Measurements from ENCODE around the gene SLC22A25.
"Not testable (repeated sequence)": the region's sequence is repeated elsewhere in the genome, so short reads cannot be mapped to it uniquely, and the experiment has no call there.

The SLC22A25 gene

DNA sequence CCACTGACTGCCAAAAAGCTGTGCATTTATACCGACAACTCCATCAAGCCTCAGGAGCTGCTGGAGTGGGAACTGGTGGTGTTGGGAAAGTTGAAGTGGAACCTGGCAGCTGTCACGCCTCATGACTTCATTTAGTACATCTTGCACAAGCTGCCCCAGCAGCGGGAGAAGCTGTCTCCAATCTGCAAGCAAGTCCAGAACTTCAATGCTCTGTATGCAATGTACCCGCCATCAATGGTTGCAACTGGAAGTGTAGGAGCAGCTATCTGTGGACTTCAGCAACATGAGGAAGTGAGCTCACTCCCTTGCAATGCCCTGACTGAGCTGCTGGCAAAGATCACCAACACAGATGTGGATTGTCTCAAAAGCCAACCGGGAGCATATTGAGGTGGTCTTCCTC is at the start of gene SLC22A25:
TSS of gene SLC22A25 (minus strand) at position 67 of the 400 bp plus-strand sequence. CDS start 13,947 bp downstream, outside the sequence.
- no peak for DNase-seq (ENCODE audit: low read depth in 2 of 2)

DNA sequence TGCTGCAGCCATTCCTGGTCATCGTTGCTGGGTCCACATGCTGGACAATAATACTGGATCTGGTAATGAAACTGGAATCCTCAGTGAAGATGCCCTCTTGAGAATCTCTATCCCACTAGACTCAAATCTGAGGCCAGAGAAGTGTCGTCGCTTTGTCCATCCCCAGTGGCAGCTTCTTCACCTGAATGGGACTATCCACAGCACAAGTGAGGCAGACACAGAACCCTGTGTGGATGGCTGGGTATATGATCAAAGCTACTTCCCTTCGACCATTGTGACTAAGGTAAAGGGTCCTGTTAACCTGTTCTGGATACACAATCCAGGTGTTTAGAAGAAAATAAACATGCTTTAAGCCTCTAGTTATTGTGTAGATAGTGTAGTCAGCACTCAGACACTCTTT is 46.9 kb upstream of the SLC22A25 start:
- no peak for DNase-seq (ENCODE audit: low read depth in 2 of 2)

DNA sequence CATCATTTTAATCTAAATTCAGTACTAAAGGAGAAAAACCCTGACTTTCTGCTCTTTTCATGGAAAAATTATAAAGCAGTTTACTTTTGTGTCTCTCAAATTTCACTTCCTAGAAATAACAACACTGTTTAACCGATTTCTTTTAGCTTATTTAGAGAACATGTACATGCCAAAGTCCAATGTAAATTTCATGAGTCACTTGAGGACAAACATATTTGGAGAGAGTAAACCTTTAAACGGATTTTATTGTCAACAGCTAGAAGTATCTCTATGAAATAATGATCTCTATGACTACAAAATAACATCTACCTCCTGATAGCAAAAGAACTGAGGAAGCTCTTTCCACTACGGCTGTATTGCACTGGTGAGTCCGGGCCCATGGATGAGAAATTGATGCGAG is 46.3 kb upstream of the SLC22A25 start:
- DNase-seq (ENCODE audit: low read depth in 2 of 2) = no peak

DNA sequence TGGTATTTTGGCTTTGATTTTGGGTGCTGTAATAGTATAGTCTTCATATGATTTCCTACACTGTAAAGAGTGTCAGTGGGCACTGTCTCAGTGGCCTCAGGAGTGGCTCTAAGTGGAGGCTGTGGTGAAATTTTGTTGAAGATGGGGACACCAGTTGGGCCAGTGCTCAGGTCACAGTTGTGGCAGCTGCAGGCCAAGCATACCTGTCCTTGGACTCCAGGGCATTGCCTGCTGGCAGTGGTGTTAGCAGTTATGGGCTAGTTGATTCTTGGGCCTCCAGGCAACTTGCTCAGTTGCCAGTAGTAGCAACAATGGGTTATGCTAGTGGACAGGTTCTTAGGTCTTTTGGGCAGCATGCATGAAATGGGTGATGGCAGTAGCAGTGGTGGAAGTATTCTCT is 39.2 kb upstream of the SLC22A25 start:
- no peak for DNase-seq (ENCODE audit: low read depth in 2 of 2)

DNA sequence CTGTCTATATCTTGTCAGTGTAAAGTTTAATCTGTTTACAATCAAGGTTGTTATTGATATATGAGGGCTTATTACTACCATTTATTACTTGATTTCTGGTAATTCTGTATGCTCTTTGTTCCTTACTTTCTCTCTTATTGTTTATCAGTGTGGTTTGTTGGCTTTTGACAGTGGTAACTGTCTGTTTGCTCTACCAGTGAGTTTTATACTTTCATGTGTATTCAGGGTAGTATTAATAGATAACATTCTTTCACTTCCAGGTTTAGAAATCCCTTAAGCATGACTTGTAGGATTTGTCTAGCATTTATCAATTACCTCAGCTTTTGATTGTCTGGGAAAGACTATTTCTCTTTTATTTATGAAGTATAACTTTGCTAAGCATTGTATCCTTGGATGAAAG is 37.5 kb upstream of the SLC22A25 start:
- no peak for DNase-seq (ENCODE audit: low read depth in 2 of 2)

DNA sequence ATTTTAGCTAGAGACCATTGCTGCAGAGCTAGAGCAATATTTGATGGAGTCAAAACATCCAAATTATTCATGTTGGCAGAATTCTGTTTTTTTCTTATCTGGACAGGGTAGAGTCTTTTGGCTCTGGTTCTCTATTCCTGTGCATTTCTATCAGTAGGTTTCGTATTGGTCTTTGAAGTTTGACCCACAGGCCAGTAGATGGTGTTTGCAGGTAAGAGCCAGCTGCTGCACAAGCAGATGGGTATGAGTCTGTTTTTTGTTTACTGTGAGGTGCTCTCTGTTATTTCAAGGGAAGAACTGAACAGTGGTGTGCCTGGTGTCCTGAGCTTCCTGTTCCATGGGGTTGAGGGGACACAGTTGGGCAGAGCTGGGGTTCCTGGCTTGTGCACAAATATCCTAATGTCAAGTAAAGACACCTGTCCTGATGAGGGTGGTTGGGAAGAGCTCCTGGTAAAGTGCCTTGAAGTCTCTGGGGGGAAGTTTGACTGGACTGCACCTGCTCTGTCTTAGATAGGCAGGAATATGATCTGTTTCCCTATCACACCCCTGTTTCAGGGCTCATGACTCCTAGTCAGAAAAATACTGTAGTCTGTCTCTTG is 34.0 kb upstream of the SLC22A25 start:
- DNase-seq (ENCODE audit: low read depth in 2 of 2) = no peak

DNA sequence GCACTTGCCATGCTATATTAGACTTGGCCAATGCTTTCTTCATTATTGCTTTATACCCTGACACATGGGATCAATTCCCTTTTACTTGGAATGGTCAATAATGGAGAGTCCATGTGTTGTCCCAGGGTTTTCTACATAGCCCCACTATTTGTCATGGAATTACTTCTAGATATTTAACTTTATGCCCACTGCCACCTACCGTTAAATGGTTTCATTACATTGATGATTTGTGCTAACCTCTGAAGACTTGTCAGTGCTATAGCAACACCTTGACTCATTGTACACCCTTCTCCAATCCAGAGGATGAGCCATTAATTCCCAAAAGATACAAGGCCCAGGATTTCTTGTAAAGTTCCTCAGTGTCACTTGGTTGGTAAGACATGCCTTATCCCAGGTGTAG is 31.4 kb upstream of the SLC22A25 start:
- DNase-seq (ENCODE audit: low read depth in 2 of 2) = no peak

DNA sequence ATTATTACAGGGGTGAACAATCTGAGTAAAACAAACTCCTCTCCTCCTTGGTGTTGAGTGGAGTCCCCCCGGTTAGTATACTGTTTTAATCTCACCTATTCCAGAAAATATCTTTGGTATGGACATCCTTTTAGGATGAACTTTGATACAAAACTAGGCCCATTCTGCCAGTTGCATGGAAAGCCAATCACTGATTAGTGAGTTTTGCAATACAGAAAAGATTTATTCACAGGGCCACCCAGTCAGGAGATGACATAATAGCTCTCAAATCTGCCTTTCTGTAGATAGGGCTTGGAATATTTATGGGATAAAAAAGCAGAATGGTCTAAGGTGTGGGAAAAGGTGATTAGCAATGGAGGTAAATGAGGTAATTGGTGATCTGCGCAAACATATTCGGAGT is 30.3 kb upstream of the SLC22A25 start:
- no peak for DNase-seq (ENCODE audit: low read depth in 2 of 2)

DNA sequence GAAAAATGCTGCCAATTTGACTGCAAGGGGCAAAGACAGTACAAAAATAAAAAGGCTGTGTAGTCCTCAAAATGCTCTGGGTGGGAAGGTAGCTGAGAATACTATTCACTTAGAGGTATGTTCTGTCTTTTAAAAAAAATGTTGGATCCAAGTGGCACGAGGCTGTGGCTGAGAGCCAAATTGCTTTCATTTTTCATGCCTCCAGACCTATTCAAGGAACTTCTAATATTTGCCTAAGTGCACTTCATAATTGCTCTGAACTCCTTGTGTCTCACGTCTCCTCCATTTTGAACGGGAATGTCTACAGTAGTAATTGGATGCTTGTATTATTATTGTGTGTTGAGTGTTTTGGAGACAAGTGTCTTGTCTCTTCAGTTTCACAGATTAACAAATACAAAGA is 19.1 kb upstream of the SLC22A25 start:
- no peak for DNase-seq (ENCODE audit: low read depth in 2 of 2)

DNA sequence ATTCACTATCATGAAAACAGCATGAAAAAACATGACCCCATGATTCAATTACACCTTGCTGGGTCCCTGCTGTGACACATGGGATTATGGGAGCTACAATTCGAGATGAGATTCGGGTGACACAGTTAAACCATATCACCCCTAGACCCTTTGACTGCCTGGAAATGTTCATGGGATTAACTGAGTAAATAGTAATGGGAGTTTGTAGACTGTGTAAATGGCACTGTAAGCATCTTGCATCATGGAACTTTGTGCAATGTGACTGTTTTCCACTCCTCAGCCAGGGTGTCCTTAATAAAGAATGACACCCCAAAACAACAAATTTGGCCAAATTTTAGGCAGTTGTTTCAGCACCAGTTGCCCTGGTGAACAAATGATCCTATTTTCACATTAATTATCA is 7.9 kb upstream of the SLC22A25 start:
- DNase-seq (ENCODE audit: low read depth in 2 of 2) = no peak

DNA sequence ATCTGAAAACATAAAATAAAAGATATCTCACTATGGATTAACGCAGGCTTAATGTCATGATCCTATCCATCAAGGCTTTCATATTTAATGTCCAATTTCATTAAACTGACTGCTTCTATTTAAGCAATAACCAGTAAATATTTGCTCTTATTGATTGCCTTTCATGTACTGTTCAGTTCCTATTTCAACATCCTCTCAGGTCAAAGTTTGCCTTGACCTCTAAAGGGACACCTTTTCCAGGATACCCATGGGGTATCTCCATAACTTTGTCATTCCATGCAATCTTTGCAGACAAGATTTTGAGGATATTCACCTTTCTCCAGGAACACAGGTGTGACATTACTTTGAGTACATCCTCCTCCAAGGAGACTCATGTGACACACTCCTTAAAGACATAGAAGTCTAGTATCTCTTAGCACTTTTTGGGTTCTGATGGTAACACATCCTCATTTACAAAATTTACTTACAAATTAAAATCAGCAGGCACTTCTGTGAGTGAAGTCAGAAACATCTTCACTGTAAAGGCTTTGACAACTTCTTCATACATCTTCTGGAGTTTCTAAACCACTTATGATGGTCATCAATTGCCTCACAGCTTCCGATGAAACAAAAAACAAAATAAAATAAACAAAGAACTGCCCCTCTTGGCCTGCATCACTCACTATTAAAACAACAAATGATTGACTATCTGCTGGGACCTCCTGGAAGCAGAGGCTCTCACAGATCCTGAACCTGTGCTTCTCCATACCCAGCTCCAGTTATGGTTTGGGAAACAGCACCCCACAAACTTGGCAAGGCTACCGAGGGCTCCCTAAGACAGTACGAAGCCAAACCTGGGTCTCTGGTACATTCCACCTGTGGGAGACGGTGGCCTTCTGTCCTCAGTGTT is 7.0 kb upstream of the SLC22A25 start:
- no peak for DNase-seq (ENCODE audit: low read depth in 2 of 2)

DNA sequence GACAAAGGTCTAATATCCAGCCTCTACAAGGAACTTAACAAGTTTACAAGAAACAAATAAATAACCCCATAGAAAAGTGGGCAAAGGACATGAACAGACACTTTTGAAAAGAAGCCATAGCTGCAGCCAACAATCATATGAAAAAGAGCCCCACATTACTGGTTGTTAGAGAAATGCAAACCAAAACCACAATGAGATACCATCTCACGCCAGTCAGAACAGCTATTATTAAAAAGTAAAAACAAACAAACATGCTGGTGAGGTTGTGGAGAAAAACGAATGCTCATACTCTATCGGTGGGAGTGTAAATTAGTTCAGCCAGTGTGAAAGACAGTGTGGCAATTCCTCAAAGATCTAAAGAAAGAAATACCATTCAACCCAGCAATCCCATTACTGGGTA is 5.6 kb upstream of the SLC22A25 start:
- no peak for DNase-seq (ENCODE audit: low read depth in 2 of 2)

DNA sequence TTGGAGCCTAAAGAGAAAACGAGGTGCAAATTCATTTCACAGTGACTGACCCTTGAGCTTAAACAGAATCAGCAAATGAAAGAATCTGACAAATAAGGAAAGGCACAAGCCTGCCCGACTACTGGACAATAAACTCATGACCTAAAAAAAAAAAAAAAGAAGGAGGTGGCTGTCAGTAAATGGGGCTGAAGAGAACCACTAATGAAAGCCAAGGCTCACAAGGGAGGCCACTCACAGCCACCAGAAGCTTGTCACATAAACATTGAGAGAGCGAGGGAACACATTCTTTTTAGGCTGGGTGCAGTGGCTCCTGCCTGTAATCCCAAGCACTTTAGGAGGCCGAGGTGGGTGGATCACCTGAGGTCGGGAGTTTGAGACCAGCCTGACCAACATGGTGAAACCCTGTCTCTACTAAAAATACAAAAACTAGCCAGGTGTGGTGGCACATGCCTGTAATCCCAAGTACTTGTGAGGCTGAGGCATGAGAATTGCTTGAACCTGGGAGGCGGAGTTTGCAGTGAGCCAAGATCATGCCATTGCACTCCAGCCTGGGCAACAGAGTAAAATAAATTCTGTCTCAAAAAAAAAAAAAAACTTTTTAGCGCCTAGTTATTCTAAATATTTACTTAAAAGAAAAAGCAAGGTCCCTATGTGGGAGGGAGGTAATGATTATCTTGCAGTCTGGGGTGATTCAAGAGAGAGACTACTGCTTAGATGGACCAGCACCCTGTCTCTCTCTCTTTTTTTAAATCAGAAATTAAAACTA is 4.0 kb upstream of the SLC22A25 start:
- not testable (repeated sequence) for DNase-seq (ENCODE audit: low read depth in 2 of 2)

DNA sequence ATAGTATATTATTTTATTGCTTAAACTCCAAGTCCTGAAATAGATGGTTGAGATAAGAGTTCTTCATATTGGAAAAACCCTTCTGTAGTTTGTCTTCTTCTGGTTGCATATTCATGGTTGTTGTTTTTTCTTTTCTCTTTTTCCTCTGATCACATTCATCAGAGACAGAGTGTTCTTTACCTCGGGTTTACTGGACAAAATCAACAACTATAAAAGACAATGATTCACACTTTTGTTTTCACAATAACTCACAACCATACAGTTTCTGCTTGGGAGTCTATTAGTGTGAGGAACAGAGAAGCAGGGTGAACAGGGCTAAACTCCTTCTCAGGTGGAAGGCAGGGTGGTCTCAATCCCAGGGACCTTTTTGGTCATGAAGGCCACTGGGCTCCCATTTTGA is 2.6 kb upstream of the SLC22A25 start:
- DNase-seq (ENCODE audit: low read depth in 2 of 2) = no peak

DNA sequence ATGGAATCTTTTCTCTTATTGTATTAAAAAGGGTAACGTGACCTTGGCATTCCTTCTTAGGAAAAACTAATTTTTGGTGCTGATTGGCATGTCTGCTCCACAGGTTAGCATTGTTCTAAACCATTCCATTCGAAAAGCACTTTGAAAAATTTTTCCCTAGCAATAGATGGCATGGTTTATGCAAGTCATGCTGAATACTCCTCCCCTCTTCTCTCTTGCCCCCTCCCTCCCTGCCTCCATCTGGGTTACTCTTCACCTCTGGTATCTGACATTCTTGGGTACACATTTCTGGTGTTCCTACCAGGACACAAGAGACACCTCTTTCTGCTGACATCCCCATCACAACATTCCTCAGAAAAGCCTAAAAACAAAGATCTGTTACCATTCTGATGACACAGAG is 1.5 kb upstream of the SLC22A25 start:
- no peak for DNase-seq (ENCODE audit: low read depth in 2 of 2)

DNA sequence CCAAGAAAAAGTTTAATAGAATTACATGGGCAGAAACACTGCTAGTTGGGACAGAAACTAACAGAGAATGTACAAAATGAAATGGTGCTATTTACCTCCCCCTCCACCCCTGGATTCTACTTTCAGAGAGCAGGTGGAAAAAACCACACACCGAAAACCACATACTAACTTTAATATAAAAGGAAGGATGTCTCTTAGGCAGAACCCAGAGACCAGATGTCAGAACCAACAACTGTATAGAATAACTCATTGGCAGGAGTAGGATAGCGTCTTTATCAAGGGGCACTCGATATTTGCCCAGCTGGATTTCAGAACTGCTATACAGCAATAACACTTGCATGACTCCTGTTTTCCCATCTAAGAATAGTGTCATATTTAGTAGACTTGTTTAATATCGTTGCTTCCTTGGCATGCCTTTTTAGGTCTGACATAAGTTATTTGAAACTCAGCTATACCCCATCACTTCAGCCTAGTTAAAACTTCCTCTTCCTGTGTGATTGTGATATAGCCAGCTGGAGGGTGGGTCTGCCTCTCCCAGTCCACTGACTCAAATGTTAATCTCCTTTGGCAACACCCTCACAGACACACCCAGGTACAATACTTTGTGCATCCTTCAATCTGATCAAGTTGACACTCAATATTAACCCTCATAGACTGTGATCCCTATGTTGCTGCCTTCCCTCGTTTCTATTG is 1.2 kb downstream of the SLC22A25 start:
- DNase-seq (ENCODE audit: low read depth in 2 of 2) = no peak

DNA sequence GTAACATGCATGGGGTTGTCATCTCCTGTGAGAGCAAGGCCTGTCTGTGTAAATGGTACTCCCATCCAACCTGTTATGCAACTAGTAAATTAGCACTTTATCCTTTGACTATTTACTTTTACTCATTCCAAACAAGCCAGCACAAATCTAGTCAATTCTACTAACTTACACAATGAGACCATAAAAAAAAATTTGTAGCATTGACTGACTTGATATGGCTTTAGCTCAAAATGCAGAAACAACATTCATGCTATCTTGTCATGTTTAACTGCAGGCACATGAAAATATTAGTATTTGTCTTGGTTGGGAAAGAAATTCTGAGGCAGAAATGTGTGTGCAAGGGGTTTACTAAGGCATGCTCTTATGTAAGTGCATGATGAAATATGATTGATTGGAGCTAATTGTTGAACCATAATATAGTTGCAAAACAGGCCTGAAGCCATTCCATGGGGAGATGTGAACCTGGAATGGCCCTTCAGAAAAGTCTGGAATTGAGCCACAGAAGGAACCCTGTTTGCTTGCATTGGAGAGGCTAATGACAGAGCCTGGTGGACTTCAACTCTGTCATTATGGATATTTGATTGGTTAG is 2.5 kb downstream of the SLC22A25 start:
- DNase-seq (ENCODE audit: low read depth in 2 of 2) = no peak

DNA sequence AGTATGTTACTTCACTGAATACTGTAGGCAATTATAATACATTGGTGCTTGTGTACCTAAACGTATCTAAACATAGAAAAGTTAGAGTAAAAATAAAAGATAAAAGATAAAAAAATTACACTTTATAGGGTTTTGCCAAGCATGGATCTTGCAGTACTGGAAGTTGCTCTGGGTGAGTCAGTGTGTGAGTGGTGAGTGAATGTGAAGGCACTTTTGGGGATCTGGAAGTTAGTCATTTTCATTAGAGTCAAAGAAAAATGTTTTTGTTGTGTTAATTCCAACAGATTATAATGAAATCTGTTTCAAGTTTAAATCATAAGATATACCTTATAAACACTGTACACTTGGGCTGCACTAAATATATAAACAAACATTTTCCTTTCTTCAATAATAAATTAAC is 3.3 kb downstream of the SLC22A25 start:
- no peak for DNase-seq (ENCODE audit: low read depth in 2 of 2)

DNA sequence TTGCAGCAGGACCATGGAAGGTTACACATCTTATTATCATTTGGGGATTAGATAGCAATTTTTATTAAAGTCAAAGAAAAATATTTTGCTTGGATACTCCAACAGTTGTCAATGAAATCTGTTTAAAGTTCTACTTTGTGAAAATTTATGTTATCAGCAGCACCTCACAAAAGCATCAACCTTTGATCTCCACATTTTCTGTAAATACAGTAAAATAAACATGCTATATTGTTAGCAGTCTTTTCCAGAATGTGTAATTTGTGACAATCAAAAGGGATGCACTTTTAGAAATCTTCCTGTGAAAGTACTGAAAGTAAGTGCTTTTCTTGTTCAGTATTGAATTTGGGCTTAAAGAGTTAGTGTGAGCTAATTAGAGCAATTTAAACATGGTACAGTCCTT is 4.1 kb downstream of the SLC22A25 start:
- DNase-seq (ENCODE audit: low read depth in 2 of 2) = no peak

DNA sequence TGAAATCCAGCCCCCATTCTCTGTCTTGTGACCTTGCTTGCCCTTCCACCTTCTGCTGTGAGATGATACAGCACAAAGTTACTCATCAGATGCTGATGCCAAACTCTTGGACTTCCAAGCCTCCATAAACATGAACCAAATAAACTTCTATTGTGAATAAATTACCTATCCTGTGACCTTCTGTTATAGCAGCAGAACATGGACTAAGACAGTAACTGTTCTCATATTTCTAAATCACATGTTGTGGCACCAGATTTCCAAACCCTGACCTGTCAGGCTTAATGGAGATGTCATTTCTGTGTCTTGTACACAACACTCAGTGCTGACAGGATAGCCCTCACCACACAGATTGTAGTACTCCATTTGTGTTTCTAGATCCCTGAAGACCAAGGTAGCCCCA is 6.0 kb downstream of the SLC22A25 start:
- DNase-seq (ENCODE audit: low read depth in 2 of 2) = no peak
